Spleen (tissue), 11 donors: ENCODE results near the gene SLC4A8. TPM values are rescaled to one million over a fixed set of nuclear protein-coding genes. Genes with fewer than 3 reads are reported as not detected.

ENCODE experiments used
- DNase-seq: peaks from one replicate; pipeline ENCODE4 v3.0.0-alpha.2; 2020
- H3K27ac ChIP-seq, 8 donors: fragments of 200-600 bp; sonication (generic) in 7 of 8; 1 replicate in 4 of 8; 2 replicates in 4 of 8; pipeline versions ENCODE4 v1.5.0 to v1.8.0; 2016 to 2021; ENCODE audit warnings: inconsistent platforms in 4 of 8, mild to moderate bottlenecking in 4 of 8, moderate library complexity in 1 of 8
- H3K27me3 ChIP-seq, 7 donors: fragments of 200-600 bp; sonication (generic) in 6 of 7; replicated peaks in 1 of 7; 1 replicate in 4 of 7; 2 replicates in 3 of 7; pipeline versions ENCODE4 v1.5.0 to v1.8.0; 2016 to 2021; ENCODE audit warnings: inconsistent platforms in 3 of 7, mild to moderate bottlenecking in 1 of 7
- H3K36me3 ChIP-seq, 6 donors: fragments of 200-600 bp; sonication (generic) in 5 of 6; 1 replicate in 4 of 6; 2 replicates in 2 of 6; pipeline versions ENCODE4 v1.5.0 to v1.8.0; 2016 to 2021; ENCODE audit warnings: inconsistent platforms in 2 of 6
- H3K4me1 ChIP-seq, 6 donors: fragments of 200-600 bp; sonication (generic) in 5 of 6; 1 replicate in 3 of 6; 2 replicates in 3 of 6; pipeline versions ENCODE4 v1.5.0 to v1.8.0; 2016 to 2021; ENCODE audit warnings: inconsistent platforms in 3 of 6
- H3K4me3 ChIP-seq, 8 donors: fragments of 200-600 bp; sonication (generic) in 7 of 8; 1 replicate in 4 of 8; 2 replicates in 4 of 8; pipeline versions ENCODE4 v1.5.0 to v1.8.0; 2016 to 2021; ENCODE audit warnings: inconsistent platforms in 4 of 8, mild to moderate bottlenecking in 4 of 8, moderate library complexity in 2 of 8
- H3K9me3 ChIP-seq, 8 donors: fragments of 200-600 bp; sonication (generic) in 7 of 8; 1 replicate in 4 of 8; 2 replicates in 4 of 8; pipeline versions ENCODE4 v1.5.0 to v1.8.0; 2016 to 2021; ENCODE audit warnings: inconsistent platforms in 4 of 8
- POLR2A ChIP-seq, 3 donors: fragments of 450-650 bp; IDR thresholded peaks; one replicate each; pipeline ENCODE4 v1.5.1; 2017; ENCODE audit warnings: antibody characterized with exemption in 3 of 3, mild to moderate bottlenecking in 1 of 3
- POLR2AphosphoS5 ChIP-seq, 3 donors: sonication (generic); formaldehyde crosslinking; IDR thresholded peaks; one replicate each; pipeline ENCODE4 v1.5.1; 2017; ENCODE audit warnings: antibody characterized with exemption in 3 of 3
- WGBS, 5 donors: extraction: QIAGEN DNeasy Blood & Tissue Kit in 3 of 5; methylation state at CpG; one replicate each; pipeline versions ENCODE4 v1.1.5 to v1.1.7; 2013 to 2018; 5-methylcytosine and 5-hydroxymethylcytosine counted together
- intact Hi-C: fragments of 100-400 bp; cut with DNase I; formaldehyde crosslinking; loops from one replicate; pipeline ENCODE4 v1.15.0; 2023; ENCODE audit warnings: low total_unique reads
- polyA plus RNA-seq, 3 donors: library from polyadenylated mRNA; stranded (reverse); fragments of 200-250 nt; gene quantifications; one replicate each; pipeline ENCODE4 v1.2.1, GENCODE V29; 2013
- total RNA-seq, 7 donors: library from RNA; depleted of rRNA in 3 of 7; stranded (reverse); fragments of >200 nt in 3 of 7; fragmentation: NEBNext Ultra II Directional in 4 of 7; extraction: Animal tissue kit (Norgen Biotek cat#: 25700) in 4 of 7; gene quantifications; one replicate each; pipeline versions ENCODE4 v1.1.0 to v1.2.1, GENCODE V29; 2016 to 2021
- TF ChIP-seq, protein P1 (sequence below), 11 experiments: fragments of 200-600 bp in 7 of 11; fragments of 450-650 bp in 4 of 11; sonication (generic) in 4 of 11; IDR thresholded peaks in 8 of 11; conservative IDR thresholded peaks in 3 of 11; 1 replicate in 7 of 11; 2 replicates in 4 of 11; pipeline versions ENCODE4 v1.4.0 to v1.8.0; 2016 to 2021; ENCODE audit warnings: antibody characterized with exemption in 11 of 11, inconsistent platforms in 4 of 11, mild to moderate bottlenecking in 1 of 11
- donor health status: healthy with polysubstance abuse.
- donor health status: DM: no; HTN: no; CAD: no; lungs with moderate emphysema.
- donor health status: DM: no; HTN: no; CAD: no.
- donor health status: Bipolar disorder and iron deficiency.
- donor health status: healthy.
- donor health status: DM: no; HTN: no; CAD: no.
- donor health status: DM: yes; HTN: yes; CAD: no.

SLC4A8 gene
- total and polyA plus RNA-seq, 10 donors = 0.88 to 9.7 (median 4.8) TPM

DNA sequence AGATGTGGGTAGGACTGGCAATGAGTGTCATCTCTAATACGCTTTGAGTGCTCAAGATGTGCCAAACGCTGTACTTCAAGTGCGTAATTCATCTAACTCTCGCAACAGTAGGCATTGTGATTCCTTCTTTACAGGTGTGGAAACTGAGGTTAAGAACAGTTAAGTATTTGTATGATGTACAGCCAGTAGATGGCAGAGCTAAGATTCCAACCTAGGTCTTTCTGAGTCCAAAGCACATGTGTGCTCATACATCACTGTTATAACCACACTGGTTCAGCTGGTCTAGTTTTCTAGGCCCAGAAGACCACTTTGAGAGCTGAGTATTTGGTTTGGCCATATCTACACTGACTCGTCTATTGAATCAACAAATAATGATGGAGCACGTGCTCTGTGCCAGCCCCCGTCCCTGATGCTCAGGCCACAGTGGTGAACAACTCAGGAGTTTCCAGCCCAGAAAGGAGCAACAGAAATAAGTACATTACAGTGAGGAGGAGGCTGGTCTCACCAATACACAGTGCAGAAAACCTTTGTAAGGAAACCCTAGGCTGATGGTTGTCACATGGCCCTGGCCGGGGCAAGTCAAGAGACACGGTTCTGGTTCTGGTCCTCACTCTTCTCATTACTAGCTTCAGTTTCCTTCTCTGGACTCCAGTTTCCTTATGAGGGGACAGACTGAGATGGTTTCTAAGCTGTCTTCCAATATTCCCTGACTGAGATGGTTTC is 97.1 kb downstream of the SLC4A8 start:
- intact Hi-C loops = no loop called here

DNA sequence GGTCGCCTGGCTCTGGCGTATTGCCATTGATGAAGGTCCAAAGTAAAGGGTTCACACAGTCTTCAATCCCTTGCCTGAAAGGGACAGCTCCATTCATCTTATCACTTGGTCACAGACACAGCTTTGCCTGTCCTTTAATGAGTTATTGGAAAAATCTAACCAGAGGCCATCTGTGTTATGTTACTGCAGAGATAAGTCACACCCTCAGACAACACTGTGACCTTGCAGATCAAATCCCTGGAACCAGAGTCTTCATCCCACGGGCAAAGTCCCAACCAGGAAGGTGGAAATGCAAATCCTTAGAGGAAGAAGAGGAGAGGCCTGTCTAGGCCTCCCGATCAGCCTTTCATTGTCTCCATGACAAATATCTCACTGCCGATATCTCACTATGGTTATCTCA is 98.1 kb downstream of the SLC4A8 start:
- Histone ChIP-seq H3K36me3 (no peaks in the 10 kb centered on the region), H3K4me1 (peaks cover 0 to 6% (median 0%) of the 10 kb centered on the region in 6 donors), H3K27ac (no peak overlapping the region), H3K4me3 (no peak overlapping the region), H3K27me3 (peaks cover 0 to 39% (median 0%) of the 10 kb centered on the region in 7 donors), H3K9me3 (no peaks in the 10 kb centered on the region)
- no peak for DNase-seq
- TF ChIP-seq, protein P1, sequence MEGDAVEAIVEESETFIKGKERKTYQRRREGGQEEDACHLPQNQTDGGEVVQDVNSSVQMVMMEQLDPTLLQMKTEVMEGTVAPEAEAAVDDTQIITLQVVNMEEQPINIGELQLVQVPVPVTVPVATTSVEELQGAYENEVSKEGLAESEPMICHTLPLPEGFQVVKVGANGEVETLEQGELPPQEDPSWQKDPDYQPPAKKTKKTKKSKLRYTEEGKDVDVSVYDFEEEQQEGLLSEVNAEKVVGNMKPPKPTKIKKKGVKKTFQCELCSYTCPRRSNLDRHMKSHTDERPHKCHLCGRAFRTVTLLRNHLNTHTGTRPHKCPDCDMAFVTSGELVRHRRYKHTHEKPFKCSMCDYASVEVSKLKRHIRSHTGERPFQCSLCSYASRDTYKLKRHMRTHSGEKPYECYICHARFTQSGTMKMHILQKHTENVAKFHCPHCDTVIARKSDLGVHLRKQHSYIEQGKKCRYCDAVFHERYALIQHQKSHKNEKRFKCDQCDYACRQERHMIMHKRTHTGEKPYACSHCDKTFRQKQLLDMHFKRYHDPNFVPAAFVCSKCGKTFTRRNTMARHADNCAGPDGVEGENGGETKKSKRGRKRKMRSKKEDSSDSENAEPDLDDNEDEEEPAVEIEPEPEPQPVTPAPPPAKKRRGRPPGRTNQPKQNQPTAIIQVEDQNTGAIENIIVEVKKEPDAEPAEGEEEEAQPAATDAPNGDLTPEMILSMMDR (IDR thresholded peaks at IDR 0.05 in 8 of 11, conservative IDR thresholded peaks at IDR 0.05 in 3 of 11) = no peak
- TF ChIP-seq POLR2A (IDR thresholded peaks at IDR 0.05) (no peak), POLR2AphosphoS5 (IDR thresholded peaks at IDR 0.05) (no peak)
- intact Hi-C loops = no loop called here
- 82 to 92% (median 84%) methylated on average over 5 of the region's 5 CpGs for WGBS, 5 donors

More for the DNA sequence above, 97.1 kb downstream of the SLC4A8 start:
- no peak overlapping the region for H3K4me3 ChIP-seq
- TF ChIP-seq, protein P1 (IDR thresholded peaks at IDR 0.05 in 8 of 11, conservative IDR thresholded peaks at IDR 0.05 in 3 of 11) = no peak
- TF ChIP-seq POLR2AphosphoS5 (IDR thresholded peaks at IDR 0.05) (no peak), POLR2A (IDR thresholded peaks at IDR 0.05) (no peak)
- no peak for DNase-seq
- no peaks in the 10 kb centered on the region for H3K36me3 ChIP-seq
- H3K27ac ChIP-seq = no peak overlapping the region
- no peaks in the 10 kb centered on the region for H3K9me3 ChIP-seq
- 92 to 97% (median 96%) methylated on average over 9 of the region's 9 CpGs for WGBS, 5 donors
- peaks cover 0 to 6% (median 0%) of the 10 kb centered on the region in 6 donors for H3K4me1 ChIP-seq
- H3K27me3 ChIP-seq = peaks cover 0 to 39% (median 0%) of the 10 kb centered on the region in 7 donors

DNA sequence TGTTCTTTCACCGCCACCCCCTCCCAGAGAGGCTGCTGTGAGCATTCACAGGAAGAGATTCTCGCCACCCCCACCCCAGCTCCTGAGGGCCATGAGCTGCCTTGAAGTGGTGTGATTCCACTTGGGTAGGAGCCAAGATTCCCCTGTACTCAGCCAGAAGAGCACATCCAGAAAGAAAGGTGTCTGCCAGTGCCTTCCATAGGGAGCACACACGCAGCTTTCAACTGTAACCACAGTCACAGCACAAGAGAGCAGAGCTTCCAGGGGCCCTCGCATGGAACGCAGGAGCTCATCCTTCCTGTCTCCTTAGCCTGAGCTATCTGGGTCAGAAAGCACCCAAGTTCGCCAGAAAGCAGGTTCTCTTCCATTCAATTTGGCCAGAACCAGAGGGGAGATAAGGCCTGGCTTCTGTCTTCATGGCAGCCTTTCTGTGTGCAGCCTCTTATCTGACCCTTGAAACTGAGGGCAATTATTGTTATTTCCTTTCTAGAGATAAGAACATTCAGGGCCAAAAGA is 99.8 kb downstream of the SLC4A8 start:
- H3K36me3 ChIP-seq = no peaks in the 10 kb centered on the region
- WGBS, 5 donors = 71 to 77% (median 72%) methylated on average over 5 to 6 of the region's 6 CpGs
- TF ChIP-seq, protein P1 (IDR thresholded peaks at IDR 0.05 in 8 of 11, conservative IDR thresholded peaks at IDR 0.05 in 3 of 11) = no peak
- TF ChIP-seq POLR2AphosphoS5 (IDR thresholded peaks at IDR 0.05) = no peak
- TF ChIP-seq POLR2A (IDR thresholded peaks at IDR 0.05) = no peak
- H3K9me3 ChIP-seq = no peaks in the 10 kb centered on the region
- H3K4me1 ChIP-seq = peaks cover 0 to 6% (median 0%) of the 10 kb centered on the region in 6 donors
- H3K27ac ChIP-seq = no peak overlapping the region
- DNase-seq = no peak
- intact Hi-C loops = no loop called here
- peaks cover 0 to 39% (median 0%) of the 10 kb centered on the region in 7 donors for H3K27me3 ChIP-seq
- H3K4me3 ChIP-seq = no peak overlapping the region

DNA sequence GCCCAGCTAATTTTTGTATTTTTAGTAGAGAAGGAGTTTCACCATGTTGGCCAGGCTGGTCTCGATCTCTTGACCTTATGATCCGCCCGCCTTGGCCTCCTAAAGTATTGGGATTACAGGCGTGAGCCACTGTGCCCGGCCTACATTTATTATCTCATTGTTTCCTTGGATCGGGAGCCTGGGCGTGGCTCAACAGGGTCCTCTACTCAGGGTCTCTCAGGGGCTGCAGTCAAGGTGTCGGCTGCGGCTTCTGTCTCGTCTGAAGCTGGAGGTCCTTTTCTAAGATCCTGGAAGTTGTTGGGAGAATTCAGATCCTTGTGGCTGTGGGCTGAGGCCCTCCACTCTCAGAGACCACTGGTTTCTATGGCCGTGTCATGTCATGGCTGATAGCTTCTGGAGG is 100.9 kb downstream of the SLC4A8 start:
- DNase-seq = no peak
- Histone ChIP-seq H3K27ac (no peak overlapping the region), H3K36me3 (no peaks in the 10 kb centered on the region), H3K27me3 (peaks cover 0 to 37% (median 0%) of the 10 kb centered on the region in 7 donors), H3K4me3 (no peak overlapping the region), H3K9me3 (no peaks in the 10 kb centered on the region), H3K4me1 (peaks cover 0 to 6% (median 0%) of the 10 kb centered on the region in 6 donors)
- WGBS, 5 donors = 89 to 94% (median 93%) methylated on average over 11 of the region's 11 CpGs
- intact Hi-C loops = no loop called here
- TF ChIP-seq POLR2A (IDR thresholded peaks at IDR 0.05) (no peak), POLR2AphosphoS5 (IDR thresholded peaks at IDR 0.05) (no peak)
- TF ChIP-seq, protein P1 (IDR thresholded peaks at IDR 0.05 in 8 of 11, conservative IDR thresholded peaks at IDR 0.05 in 3 of 11) = no peak
